Measurements from ENCODE around the gene ZDHHC7.
"Not testable (repeated sequence)": the region's sequence is repeated elsewhere in the genome, so short reads cannot be mapped to it uniquely, and the experiment has no call there.

Gene ZDHHC7

GRCh38 chr16:84941921-84942320 lies 69.4 kb downstream of the ZDHHC7 start:
- peaks cover 29% of the 10 kb centered on the region for H3K27me3 ChIP-seq
- TF ChIP-seq, protein P1, sequence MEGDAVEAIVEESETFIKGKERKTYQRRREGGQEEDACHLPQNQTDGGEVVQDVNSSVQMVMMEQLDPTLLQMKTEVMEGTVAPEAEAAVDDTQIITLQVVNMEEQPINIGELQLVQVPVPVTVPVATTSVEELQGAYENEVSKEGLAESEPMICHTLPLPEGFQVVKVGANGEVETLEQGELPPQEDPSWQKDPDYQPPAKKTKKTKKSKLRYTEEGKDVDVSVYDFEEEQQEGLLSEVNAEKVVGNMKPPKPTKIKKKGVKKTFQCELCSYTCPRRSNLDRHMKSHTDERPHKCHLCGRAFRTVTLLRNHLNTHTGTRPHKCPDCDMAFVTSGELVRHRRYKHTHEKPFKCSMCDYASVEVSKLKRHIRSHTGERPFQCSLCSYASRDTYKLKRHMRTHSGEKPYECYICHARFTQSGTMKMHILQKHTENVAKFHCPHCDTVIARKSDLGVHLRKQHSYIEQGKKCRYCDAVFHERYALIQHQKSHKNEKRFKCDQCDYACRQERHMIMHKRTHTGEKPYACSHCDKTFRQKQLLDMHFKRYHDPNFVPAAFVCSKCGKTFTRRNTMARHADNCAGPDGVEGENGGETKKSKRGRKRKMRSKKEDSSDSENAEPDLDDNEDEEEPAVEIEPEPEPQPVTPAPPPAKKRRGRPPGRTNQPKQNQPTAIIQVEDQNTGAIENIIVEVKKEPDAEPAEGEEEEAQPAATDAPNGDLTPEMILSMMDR (IDR thresholded peaks at IDR 0.05), result no peak

GRCh38 chr16:84940670-84941551 lies 70.4 kb downstream of the ZDHHC7 start:
- Histone ChIP-seq H3K9me3 (no peaks in the 10 kb centered on the region), H3K4me3 (ENCODE audit: low read depth in 1 of 2, low read length in 1 of 2) (no peak overlapping the region), H3K4me1 (ENCODE audit: control insufficient read depth in 1 of 2, insufficient read depth in 1 of 2, low read depth in 1 of 2, low read length in 1 of 2) (no peaks in the 10 kb centered on the region), H3K27me3 (peaks cover 29% of the 10 kb centered on the region), H3K27ac (no peak overlapping the region), H3K36me3 (no peaks in the 10 kb centered on the region)
- TF ChIP-seq, protein P1 (IDR thresholded peaks at IDR 0.05), result no peak

More at GRCh38 chr16:84941921-84942320, 69.4 kb downstream of the ZDHHC7 start:
- Histone ChIP-seq H3K9me3 (no peaks in the 10 kb centered on the region), H3K36me3 (no peaks in the 10 kb centered on the region), H3K27ac (no peak overlapping the region), H3K4me3 (ENCODE audit: low read depth in 1 of 2, low read length in 1 of 2) (no peak overlapping the region), H3K4me1 (ENCODE audit: control insufficient read depth in 1 of 2, insufficient read depth in 1 of 2, low read depth in 1 of 2, low read length in 1 of 2) (peaks cover 3% of the 10 kb centered on the region in 2 experiments)

DNA sequence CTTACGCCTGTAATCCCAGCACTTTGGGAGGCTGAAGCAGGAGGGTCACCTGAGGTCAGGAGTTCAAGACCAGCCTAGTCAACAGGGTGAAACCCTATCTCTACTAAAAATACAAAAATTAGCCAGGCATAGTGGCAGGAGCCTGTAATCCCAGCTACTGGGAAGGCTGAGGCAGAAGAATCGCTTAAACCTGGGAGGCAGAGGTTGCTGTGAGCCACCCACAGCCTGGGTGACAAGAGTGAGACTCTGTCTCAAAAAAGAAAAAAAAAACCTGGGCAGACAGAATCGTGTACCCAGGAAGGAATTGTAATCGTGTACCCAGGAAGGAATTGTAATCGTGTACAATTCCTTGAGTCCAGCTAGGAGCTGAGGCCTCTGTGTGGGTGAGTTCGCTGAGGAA lies 72.7 kb downstream of the ZDHHC7 start:
- not testable (repeated sequence) for H3K4me3 ChIP-seq (ENCODE audit: low read depth in 1 of 2, low read length in 1 of 2); H3K9me3 ChIP-seq; H3K36me3 ChIP-seq; H3K27ac ChIP-seq; H3K4me1 ChIP-seq (ENCODE audit: control insufficient read depth in 1 of 2, insufficient read depth in 1 of 2, low read depth in 1 of 2, low read length in 1 of 2)
- H3K27me3 ChIP-seq, result peaks cover 22% of the 10 kb centered on the region

DNA sequence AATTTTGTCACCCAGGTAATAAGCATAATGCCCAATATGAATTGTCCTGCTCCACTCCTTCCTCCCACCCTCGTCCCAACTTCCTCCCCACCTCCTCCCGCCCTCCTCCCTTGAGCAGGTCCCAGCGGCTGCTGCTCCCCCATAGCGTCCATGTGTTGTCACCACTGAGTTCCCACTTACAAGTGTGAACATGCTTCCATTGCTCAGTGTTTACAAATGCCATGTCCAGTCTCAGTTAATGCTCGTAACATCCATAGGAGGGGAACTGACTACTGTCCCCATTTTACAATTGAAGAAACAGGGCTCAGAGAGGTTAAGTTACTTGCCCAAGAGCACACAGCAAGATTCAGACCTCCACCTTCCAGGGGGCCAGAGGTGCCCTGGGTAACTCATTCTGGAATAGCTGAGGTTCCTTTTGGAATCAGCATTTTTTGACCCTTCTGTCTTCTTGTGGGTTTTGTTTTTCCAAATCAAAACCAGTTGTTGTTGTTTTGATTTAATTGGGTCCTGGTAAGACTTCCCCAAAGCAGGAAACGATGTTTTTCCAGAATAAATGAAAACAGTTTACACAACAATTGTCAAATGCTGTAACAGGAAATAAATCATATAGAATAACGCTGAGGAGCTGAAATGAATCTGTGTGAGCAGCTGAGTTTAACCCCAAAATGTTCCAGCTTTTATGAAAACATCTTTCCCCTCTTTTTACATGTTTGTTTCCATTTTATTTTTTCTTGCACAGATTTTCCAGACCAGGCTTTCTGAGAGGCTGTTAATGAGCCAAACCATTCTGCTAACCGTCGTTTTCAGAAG lies 73.9 kb downstream of the ZDHHC7 start:
- Histone ChIP-seq H3K27me3 (peaks cover 22% of the 10 kb centered on the region), H3K36me3 (no peaks in the 10 kb centered on the region), H3K27ac (no peak overlapping the region), H3K9me3 (no peaks in the 10 kb centered on the region), H3K4me1 (ENCODE audit: control insufficient read depth in 1 of 2, insufficient read depth in 1 of 2, low read depth in 1 of 2, low read length in 1 of 2) (peaks cover 0 to 2% of the 10 kb centered on the region in 2 experiments), H3K4me3 (ENCODE audit: low read depth in 1 of 2, low read length in 1 of 2) (no peak overlapping the region)
- TF ChIP-seq, protein P1 (IDR thresholded peaks at IDR 0.05), result no peak

GRCh38 chr16:84933774-84934631 lies 77.3 kb downstream of the ZDHHC7 start:
- peaks cover 0 to 3% of the 10 kb centered on the region in 2 experiments for H3K4me1 ChIP-seq (ENCODE audit: control insufficient read depth in 1 of 2, insufficient read depth in 1 of 2, low read depth in 1 of 2, low read length in 1 of 2)
- no peaks in the 10 kb centered on the region for H3K36me3 ChIP-seq
- H3K9me3 ChIP-seq, result no peaks in the 10 kb centered on the region
- TF ChIP-seq, protein P1 (IDR thresholded peaks at IDR 0.05), result no peak
- H3K27me3 ChIP-seq, result peaks cover 5% of the 10 kb centered on the region
- H3K27ac ChIP-seq, result no peak overlapping the region
- no peak overlapping the region for H3K4me3 ChIP-seq (ENCODE audit: low read depth in 1 of 2, low read length in 1 of 2)
